Measurements from ENCODE around the gene LINGO3.
"Not testable (repeated sequence)": the region's sequence is repeated elsewhere in the genome, so short reads cannot be mapped to it uniquely, and the experiment has no call there.

Gene LINGO3, protein sequence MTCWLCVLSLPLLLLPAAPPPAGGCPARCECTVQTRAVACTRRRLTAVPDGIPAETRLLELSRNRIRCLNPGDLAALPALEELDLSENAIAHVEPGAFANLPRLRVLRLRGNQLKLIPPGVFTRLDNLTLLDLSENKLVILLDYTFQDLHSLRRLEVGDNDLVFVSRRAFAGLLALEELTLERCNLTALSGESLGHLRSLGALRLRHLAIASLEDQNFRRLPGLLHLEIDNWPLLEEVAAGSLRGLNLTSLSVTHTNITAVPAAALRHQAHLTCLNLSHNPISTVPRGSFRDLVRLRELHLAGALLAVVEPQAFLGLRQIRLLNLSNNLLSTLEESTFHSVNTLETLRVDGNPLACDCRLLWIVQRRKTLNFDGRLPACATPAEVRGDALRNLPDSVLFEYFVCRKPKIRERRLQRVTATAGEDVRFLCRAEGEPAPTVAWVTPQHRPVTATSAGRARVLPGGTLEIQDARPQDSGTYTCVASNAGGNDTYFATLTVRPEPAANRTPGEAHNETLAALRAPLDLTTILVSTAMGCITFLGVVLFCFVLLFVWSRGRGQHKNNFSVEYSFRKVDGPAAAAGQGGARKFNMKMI

DNA sequence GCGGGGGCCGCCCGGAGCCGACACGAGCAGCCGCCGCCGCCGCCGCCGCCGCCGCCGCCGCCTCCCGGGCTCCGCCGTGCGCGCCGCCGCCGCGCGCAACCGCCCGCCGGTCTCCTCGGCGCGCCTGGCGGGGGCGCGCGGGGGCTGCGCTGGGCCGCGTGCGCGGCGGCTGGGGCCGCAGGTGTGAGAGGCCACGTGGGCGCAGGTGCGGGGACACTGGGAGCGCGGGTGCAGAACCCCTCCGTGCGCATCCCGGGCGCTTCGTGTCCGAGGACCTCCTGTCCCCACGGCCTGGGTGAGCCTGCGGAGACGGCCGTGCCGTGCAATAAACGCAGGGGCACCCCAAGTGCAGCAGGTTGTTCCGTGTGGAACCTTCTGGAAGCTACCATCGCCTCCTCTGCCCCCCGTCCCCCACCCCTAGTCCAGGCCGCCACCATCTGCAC lies at the start of gene LINGO3:
LINGO3 (minus strand) TSS at position 41 of the 443 bp plus-strand sequence. CDS start 16,378 bp downstream, outside the sequence.
- DNase-seq = peak in 1 of 2 experiments; percentile 63

DNA sequence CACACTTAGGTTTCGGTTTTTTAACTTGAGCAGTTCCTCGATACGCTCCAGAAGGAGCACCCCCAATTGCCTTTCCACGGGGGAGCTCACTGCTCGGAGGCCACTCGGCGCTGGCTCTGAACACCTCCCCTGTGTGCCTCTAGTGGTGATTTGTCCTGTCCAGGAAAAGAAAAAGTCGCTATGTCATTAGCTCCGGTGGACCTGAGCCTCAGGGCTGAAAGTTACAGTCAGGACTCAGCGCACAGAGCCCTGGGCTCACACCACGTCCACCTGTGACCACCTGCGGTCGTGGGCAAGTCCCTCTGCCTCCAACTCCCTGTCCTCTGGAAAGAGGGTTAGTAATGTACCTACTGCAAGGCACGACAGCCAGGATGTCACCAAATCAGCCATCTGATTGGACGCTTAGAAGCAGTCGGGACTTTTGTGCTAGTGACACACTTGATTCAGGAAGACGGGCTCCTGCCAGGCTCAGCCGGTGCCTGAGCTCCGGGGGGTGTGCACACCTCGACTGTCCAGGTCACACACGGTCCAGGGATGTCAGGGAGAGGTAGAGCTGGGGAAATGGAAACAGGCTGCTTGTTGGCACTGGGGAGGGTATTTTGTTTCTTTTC lies 48.2 kb upstream of the LINGO3 start:
- DNase-seq = no peak

DNA sequence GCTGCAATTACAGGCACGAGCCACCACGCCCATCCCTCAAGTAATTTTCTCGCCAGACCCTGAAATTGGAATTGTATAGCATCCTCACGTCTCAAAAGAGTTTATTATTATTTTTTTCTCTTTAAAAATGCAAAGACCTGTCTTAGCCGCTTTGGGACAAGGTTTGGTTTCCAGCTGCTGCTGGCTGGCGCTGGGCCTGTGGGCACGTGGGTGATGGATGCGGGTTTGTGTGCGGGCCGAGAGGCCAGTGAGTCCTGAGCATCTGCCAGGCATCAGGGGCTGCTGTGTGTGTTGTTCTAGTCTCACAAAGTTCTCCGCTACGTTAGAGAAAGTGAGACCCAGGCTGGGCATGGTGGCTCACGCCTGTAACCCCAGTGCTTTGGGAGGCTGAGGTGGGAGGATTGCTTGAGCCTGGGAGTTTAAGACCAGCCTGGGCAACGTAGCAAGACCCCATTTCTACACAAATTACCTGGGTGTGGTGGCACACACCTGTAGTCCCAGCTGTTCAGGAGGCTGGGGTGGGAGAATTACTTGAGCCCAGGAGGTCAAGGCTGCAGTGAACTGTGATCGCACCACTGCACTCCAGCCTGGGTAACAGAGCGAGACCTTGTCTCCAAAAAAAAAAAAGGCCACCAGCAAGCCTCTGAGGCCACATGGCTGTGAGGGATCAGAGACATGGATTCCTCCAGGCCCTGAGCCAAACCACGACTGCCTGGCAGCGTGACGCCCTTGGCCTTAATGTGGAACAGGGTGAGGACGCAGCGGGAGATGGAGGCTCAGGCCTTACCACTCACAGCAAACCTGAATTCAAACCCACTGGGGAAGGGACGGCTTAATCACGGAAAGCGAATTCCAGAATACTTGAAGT lies 47.4 kb upstream of the LINGO3 start:
- no peak for DNase-seq

DNA sequence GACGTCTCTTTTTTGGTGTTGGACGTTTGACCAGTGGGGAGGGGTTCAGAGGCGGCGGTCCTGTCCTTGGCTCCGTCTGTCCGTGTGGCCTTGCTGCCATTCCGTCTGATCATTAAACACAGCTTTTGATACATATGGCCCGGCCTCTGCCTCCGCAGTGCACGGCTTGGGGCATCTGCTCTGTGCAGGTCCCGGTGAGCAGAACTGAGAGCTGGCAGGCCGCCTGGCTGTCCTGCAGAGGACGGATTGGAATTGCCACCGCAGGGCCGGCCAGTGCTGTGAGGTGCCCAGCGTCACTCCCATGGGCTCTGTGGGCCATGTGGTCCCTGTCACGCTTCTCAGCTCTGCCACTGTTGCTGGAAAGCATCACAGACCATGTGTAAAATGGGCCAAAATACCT lies 46.7 kb upstream of the LINGO3 start:
- DNase-seq = no peak

DNA sequence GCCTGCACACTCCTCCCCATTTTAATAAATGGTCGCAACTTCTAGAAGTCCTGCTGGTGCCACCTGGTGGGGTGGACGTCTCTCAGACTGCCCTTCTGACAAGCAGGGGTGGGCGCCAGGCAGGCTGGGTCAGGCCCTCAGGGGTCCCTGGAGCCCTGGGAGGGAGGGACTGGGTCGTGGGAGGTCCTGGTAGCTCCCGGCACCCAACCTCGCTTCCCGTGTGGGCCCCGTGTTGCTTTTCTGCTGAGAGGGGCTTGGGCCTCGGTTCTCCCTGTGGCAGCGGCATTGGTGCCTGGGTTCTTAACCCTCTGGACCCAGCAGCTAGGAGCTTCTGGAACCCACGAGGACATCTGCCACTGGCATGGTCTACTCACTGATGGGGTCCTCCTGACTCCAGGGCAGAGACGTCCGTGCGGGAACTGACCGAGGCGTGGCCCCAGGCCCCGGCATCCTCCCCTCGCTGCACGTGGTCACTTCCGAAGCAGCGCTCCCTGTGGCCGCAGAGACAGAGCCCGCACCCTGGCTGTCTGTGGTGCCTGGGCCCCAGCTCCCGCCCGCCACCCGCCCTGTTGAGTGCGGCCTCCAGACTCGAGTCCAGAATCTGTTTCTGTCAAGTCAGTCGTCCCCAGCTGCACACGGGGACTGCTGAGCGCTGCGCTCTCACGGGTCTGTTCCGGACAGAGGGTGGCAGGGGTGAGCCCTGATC lies 46.1 kb upstream of the LINGO3 start:
- no peak for DNase-seq

DNA sequence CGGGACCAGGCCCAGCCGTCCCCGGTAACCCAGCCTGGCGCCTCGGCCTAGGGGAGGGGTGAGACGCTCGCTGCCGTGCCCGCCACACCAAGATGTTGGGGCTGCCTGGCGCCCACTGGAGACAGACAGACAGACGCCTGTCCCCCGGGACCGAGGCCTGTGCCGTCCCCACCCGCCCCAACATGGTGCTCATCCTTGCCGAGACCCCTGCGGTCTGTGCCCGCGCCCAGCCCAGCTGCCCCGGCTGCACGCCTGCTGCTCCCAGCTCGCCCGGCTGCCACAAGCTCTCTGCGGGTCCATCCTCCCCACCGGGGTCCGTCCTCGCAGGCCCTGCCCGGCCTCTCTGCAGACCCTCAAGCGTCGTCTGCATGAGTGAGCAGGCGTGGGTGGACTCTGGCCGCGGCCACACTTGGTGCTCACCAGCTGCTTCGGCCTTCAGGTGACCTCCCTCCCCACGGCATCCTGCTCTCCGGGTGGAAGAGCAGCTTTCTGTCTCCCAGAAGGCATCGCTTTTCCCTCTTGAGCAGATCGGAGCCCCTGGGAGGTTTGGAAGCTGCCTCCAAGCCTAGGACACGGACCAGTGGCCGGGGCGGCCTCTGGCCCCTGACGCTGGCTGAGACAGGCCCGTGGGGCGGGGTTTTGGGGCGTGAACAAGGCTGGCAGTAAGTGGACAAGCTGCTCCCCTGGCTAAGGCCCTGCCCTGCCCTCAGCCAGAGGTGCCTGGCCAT lies 45.4 kb upstream of the LINGO3 start:
- DNase-seq = no peak

DNA sequence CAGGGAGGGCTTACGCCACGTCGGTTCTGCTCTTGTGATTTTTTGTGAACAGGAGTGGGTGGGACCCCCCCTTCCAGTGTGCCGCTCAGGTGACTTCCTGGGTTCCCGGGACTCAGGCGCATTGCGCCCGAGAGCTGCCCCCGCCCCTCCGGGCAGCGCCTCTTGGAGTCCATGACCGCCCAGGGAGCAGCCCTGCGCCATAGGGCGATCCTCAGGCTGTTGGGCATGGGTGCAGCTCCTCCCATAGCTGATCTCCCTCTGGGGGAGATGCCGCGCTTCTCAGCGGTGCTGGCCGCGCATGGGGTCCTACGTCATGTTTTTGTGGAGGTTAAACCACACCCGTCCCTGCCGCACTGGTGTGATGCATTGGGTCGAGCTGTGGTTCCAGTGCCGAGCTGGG lies 44.2 kb upstream of the LINGO3 start:
- no peak for DNase-seq

DNA sequence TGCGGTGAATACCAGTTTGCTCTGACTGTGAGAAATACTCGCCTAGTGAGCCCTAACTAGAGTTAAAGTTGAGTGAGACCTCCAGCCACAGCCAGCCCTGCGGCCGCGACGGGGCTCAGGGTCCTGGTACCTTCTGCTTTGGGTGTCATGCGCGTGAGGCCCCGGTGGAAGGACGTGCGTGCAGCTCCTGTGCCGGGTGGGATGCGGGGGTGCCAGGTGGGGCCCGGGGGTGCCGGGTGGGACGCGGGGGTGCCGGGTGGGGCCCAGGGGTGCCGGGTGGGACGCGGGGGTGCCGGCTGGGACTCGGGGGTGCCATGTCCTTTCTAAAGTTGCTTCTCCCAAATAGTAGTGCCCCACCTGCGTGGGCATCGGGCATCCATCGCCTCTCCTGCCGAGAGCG lies 43.6 kb upstream of the LINGO3 start:
- no peak for DNase-seq

DNA sequence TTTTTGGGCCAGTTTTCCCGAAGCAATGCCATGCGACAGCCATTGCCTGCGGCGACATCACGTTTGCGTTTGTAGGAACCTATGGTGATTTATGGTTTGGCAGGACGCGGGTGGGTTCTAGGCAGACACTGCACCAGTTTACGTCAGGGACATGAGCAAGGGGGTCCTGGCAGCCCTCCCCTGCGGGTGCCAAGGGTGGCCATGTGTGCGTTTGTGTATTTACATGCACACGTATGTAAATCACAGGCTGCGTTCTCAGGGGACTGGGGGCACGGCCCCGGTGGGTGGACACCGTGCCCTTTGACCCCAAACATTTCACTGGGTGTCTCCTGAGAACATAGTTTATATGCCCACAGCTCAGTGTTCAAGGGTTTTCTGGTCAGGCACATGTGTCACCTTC lies 42.7 kb upstream of the LINGO3 start:
- DNase-seq = no peak

DNA sequence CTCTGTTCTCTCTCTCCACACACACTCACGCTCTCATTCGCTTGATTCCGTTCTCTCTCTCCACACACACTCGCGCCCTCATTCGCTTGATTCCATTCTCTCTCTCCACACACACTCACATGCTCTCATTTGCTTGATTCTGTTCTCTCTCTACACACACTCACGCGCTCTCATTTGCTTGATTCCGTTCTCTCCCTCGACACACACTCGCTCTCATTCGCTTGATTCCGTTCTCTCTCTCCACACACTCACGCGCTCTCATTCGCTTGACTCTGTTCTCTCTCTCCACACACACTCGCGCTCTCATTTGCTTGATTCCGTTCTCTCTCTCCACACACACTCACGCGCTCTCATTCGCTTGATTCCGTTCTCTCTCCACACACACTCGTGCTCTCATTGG lies 41.9 kb upstream of the LINGO3 start:
- DNase-seq = not testable (repeated sequence)

DNA sequence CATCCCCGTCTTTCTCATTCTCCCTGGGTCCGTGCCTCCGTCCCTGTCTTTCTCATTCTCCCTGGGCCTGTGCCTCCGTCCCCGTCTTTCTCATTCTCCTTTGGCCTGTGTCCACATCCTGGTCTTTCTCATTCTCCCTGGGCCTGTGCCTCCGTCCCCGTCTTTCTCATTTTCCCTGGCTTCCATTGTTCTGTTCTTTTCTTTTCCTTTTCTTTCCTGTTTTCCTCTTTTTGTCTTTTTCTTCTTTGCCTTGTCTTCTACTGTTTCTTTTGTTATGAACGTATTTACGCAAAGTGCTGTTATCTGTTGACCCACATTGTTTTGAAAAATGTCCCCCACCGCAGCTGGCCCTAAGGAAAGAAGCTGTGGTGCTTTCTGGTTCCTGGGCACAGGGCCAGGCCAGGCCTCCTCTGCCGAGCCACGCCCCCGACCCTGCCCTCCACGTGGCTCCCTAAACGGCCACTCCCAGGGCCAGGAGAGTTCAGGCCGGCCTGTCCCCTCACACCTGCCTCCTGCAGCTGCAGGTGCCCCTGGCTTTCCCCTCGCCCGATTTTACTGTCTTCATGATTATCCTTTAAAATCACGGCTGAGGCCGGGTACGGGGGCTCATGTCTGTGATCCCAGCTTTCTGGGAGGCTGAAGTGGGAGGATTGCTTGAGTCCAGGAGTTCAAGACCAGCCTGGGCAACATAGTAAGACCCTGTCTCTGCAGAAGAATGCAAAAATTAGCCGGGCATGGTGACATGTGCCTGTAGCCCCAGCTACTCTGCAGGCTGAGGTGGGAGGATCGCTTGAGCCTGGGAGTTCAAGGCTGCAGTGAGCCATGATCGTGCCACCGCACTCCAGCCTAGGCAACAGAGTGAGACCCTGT lies 38.1 kb upstream of the LINGO3 start:
- DNase-seq = peak in 1 of 2 experiments; percentile 16

DNA sequence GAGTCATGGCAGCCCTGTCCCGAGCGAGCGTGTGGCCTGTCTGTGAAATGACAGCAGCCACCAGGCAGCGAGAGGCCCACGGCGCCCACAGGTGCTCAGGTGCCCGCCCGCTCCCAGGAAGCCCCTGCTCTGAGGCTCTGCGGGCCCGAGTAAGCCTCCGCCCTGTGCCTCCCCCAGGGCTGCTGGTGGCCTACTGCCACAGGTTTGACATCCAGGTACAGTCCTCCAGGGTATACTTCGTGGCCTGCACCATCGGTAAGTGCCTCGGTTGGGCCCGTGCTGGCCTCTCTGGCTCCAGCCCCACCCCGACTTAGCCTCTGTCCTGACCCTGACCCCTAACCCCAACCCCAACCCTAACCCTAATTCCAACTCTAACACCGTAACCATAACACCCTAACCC lies 37.1 kb upstream of the LINGO3 start:
- no peak for DNase-seq

DNA sequence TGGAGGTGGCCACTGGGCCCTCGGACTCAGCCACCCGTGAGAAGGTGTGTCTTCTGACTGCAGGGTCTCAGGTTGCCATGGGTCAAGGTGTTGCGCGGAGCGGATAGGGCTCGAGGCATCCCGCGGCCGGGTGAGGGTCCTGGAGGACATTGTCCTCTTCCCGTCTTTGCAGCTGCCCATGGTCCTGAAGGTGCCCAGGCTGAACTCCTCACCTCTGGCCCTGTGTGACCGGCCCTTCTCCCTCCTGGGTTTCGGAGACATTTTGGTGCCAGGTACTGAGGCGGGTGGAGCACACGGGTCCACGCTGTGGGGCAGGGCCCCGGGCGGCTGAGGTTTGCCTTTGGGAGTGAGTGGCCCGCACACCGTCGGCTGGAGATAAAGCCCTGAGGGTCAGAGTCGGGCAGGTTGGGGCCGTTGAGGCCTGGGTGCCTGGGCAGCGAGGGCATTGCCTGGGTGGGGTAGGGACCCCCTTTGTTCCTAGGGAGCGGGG lies 36.5 kb upstream of the LINGO3 start:
- DNase-seq = no peak

DNA sequence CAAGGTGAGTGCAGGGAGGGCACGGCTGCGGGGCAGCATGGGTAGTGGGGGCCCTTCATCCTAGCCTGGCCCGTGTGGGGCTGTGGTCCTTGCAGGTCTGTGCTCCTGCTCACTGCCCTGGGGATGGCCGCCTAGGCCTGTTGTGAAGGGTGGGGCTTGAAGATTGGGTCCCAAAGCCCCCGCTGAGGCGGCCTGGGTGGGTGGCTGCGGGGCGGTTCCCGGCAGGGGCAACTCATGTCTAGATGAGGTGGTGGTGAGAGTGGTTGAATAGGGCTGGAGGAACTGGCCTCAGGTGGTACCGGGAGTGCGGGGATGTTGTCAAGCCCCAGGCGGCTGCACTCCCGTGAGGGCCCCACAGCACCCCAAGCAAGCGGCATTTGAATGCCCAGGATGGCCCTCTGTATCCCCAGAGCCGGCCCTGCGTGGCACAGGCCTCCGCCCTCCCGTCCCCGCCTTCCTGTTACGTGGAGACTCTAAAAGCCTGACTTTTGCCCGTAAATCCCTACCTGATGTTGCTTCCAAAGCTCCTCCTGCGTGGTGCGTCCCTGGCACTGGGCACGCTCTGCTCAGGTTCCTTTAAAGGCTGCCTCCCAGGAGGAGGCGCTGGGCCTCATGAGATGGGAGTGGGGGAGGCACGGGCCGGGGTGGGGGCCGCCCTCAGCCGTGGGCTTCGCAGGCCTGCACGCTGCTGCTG lies 35.5 kb upstream of the LINGO3 start:
- DNase-seq = no peak

DNA sequence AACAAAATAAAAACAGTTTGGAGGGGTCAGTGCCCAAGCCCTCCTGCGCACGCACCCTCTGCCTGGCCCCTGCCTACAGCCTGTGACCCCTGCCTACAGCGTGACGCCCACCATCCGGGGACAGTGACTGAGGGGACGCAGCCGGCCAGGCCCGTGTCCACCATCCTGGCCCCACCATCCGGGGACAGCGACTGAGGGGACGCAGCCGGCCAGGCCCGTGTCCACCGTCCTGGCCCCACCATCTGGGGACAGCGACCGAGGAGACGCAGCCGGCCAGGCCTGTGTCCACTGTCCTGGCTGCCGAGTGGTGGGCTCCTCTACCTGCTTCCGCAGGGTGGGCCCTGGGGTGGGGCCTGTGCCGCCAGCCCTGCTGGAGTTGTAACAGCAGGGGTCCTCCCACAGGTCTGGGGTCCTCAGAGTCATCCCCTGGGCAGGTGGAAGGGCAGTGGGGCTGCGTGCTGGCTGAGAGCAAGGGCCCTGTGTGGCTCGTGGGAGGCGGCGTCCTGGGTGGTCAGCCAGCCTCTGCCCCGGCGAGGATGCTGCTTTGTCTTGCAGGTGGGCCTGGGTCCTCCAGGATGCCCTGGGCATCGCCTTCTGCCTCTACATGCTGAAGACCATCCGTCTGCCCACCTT lies 34.8 kb upstream of the LINGO3 start:
- DNase-seq = no peak

DNA sequence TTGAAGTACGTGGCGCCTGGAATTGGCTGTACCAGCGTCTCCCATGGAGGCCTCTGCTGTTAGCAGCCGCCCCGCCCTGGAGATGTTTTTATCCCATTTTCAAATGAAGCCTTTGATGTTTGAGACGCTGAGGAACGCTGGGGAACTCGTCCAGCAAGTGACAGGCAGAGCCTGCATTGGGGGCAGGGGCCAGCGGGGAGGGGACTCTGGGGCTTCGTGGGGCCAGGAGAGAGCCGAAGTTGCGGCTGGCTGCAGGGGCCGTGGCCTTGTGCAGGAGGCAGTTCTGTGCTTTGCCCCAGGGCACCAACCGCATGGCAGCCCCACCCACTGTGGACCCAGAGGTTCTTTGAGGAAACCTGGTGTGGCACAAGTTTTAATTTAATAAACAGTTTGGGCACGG lies 34.0 kb upstream of the LINGO3 start:
- no peak for DNase-seq

DNA sequence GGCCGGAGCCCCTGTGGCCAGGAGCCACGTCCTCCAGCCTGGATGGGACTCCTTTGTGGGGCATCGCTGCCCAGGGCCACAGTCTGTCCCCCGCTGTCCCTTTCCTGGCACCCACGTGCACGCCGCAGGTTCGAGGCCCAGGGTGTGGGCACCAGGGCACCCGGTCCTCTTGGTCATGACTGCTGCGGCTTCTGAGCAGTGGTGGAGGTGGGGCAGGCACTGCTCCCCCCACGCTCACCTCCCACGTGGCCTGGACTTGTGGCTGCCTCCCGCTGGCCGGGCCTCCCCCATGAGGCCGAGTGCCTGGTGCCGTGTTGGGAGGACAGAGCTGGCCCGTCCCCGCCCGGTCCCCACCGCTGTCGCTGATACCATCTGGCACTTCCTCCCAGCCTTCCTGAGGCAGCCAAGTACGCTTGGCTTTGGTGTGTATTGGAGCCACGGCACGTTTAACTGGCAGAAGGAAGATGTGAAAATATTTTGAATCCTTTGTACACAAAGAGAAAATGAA lies 33.3 kb upstream of the LINGO3 start:
- no peak for DNase-seq

DNA sequence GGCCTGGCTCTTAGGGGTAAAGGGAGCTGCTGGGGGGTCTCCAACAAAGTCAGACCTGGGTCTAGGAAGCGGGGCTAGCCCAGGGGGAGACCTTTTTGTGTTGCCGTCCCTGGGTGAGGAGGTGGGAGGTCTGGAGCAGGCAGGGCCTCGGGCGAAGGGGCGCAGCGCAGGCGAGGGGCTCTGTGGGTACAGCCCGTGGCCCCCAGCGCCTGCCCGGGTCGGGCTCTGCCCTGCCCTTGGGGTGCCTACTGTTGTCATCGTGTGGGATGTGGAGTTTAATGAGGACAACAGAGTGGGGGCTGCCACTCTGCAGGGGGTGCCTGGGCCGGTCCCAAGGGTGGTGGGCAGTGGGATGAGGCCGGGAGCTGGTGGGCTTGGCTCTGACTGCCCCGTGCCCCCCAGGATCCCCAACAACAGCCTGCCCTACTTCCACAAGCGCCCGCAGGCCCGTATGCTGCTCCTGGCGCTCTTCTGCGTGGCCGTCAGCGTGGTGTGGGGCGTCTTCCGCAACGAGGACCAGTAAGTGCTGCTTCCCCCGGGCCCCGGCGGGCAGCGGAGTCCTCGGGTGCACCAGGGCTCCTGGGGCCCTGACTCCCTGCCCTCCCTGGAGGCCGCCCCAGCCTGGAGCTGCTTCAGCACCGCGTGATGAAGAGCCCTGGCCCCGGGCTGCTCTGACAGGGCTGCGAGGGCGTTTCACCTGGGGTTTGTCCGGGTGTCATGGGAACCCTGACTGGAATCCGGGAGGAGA lies 32.7 kb upstream of the LINGO3 start:
- no peak for DNase-seq

Data from NCI-H2081 (cell line).